Measurements from ENCODE around the gene ADAMTS18. TPM values are rescaled to one million over a fixed set of nuclear protein-coding genes. Genes with fewer than 3 reads are reported as not detected.

ADAMTS18 gene
- total RNA-seq, 2 experiments from 2014 or later, result not detected

- TF ChIP-seq, protein P1, sequence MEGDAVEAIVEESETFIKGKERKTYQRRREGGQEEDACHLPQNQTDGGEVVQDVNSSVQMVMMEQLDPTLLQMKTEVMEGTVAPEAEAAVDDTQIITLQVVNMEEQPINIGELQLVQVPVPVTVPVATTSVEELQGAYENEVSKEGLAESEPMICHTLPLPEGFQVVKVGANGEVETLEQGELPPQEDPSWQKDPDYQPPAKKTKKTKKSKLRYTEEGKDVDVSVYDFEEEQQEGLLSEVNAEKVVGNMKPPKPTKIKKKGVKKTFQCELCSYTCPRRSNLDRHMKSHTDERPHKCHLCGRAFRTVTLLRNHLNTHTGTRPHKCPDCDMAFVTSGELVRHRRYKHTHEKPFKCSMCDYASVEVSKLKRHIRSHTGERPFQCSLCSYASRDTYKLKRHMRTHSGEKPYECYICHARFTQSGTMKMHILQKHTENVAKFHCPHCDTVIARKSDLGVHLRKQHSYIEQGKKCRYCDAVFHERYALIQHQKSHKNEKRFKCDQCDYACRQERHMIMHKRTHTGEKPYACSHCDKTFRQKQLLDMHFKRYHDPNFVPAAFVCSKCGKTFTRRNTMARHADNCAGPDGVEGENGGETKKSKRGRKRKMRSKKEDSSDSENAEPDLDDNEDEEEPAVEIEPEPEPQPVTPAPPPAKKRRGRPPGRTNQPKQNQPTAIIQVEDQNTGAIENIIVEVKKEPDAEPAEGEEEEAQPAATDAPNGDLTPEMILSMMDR (conservative IDR thresholded peaks at IDR 0.05; ENCODE audit: low read length), result no peak
- no peak for TF ChIP-seq EZH2phosphoT487 (IDR thresholded peaks at IDR 0.05; ENCODE audit: borderline replicate concordance, low read depth, low read length)
- BruUV-seq (replicated peaks), result no TSS peak
- intact Hi-C loops (cut with micrococcal nuclease; ENCODE audit: unreplicated experiment), result no loop called here
- Histone ChIP-seq H2AFZ (ENCODE audit: low read length) (no peak overlapping the region), H3K4me1 (ENCODE audit: insufficient read depth, low read length, poor library complexity, severe bottlenecking) (no peaks in the 10 kb centered on the region), H3K9me2 (ENCODE audit: insufficient read depth, low read length) (no peaks in the 10 kb centered on the region), H3K4me2 (ENCODE audit: low read length) (no peak overlapping the region), H3K4me3 (ENCODE audit: low read depth, low read length, poor library complexity, severe bottlenecking) (no peak overlapping the region), H4K20me1 (ENCODE audit: insufficient read depth, low read length) (no peaks in the 10 kb centered on the region), H3K9me3 (ENCODE audit: low read length) (no peaks in the 10 kb centered on the region), H3K79me2 (ENCODE audit: insufficient read depth, low read depth, low read length) (no peaks in the 10 kb centered on the region), H3K36me3 (ENCODE audit: insufficient read depth, low read length) (no peaks in the 10 kb centered on the region), H3K27ac (ENCODE audit: low read depth, low read length, poor library complexity, severe bottlenecking) (no peak overlapping the region)
- ChIA-PET POLR2A (interaction anchor here (1.1 kb wide), 1 partner anchor 10 kb away, joined by 3 read pairs; no protein-coding TSS in a partner anchor), CTCF (ENCODE audit: unreplicated experiment) (no interaction called here)
- DNase-seq (ENCODE audit: low spot score), result no peak
These were observed 49.4 kb downstream of the ADAMTS18 start for GRCh38 chr16:77385481-77385880.

- Histone ChIP-seq H3K79me2 (ENCODE audit: insufficient read depth, low read depth, low read length) (no peaks in the 10 kb centered on the region), H3K4me1 (ENCODE audit: insufficient read depth, low read length, poor library complexity, severe bottlenecking) (no peaks in the 10 kb centered on the region), H2AFZ (ENCODE audit: low read length) (no peak overlapping the region), H4K20me1 (ENCODE audit: insufficient read depth, low read length) (no peaks in the 10 kb centered on the region), H3K4me3 (ENCODE audit: low read depth, low read length, poor library complexity, severe bottlenecking) (no peak overlapping the region), H3K4me2 (ENCODE audit: low read length) (no peak overlapping the region), H3K27ac (ENCODE audit: low read depth, low read length, poor library complexity, severe bottlenecking) (no peak overlapping the region), H3K9me2 (ENCODE audit: insufficient read depth, low read length) (no peaks in the 10 kb centered on the region), H3K9me3 (ENCODE audit: low read length) (no peaks in the 10 kb centered on the region), H3K36me3 (ENCODE audit: insufficient read depth, low read length) (no peaks in the 10 kb centered on the region)
- BruUV-seq (replicated peaks), result no TSS peak
- TF ChIP-seq, protein P1 (conservative IDR thresholded peaks at IDR 0.05; ENCODE audit: low read length), result no peak
- no peak for TF ChIP-seq EZH2phosphoT487 (IDR thresholded peaks at IDR 0.05; ENCODE audit: borderline replicate concordance, low read depth, low read length)
- CTCF ChIA-PET (ENCODE audit: unreplicated experiment), result no interaction called here
- POLR2A ChIA-PET, result interaction anchor here (0.7 kb wide), 1 partner anchor 56 kb away, joined by 4 read pairs; no protein-coding TSS in a partner anchor
- DNase-seq (ENCODE audit: low spot score), result no peak
- intact Hi-C loops (cut with micrococcal nuclease; ENCODE audit: unreplicated experiment), result no loop called here
These were observed 51.1 kb downstream of the ADAMTS18 start for GRCh38 chr16:77383606-77384187.

- no peak overlapping the region for H3K4me3 ChIP-seq (ENCODE audit: low read depth, low read length, poor library complexity, severe bottlenecking)
- peak; percentile 10 for DNase-seq (ENCODE audit: low spot score)
- no TSS peak for BruUV-seq (replicated peaks)
- H3K27ac ChIP-seq (ENCODE audit: low read depth, low read length, poor library complexity, severe bottlenecking), result no peak overlapping the region
- POLR2A ChIA-PET, result interaction anchor here (0.7 kb wide), 3 partner anchors 11 to 297 kb away, joined by 3 to 8 read pairs (median 4); no protein-coding TSS in a partner anchor
- H3K36me3 ChIP-seq (ENCODE audit: insufficient read depth, low read length), result no peaks in the 10 kb centered on the region
- intact Hi-C loops (cut with micrococcal nuclease; ENCODE audit: unreplicated experiment), result loop anchor here (1.0 kb wide), 1 partner anchor 140 kb away; no protein-coding TSS in a partner anchor
- TF ChIP-seq, protein P1 (conservative IDR thresholded peaks at IDR 0.05; ENCODE audit: low read length), result peak; percentile 57
- TF ChIP-seq EZH2phosphoT487 (IDR thresholded peaks at IDR 0.05; ENCODE audit: borderline replicate concordance, low read depth, low read length), result no peak
- H2AFZ ChIP-seq (ENCODE audit: low read length), result no peak overlapping the region
- no peak overlapping the region for H3K4me2 ChIP-seq (ENCODE audit: low read length)
- H3K9me2 ChIP-seq (ENCODE audit: insufficient read depth, low read length), result no peaks in the 10 kb centered on the region
- no peaks in the 10 kb centered on the region for H3K4me1 ChIP-seq (ENCODE audit: insufficient read depth, low read length, poor library complexity, severe bottlenecking)
- no peaks in the 10 kb centered on the region for H3K9me3 ChIP-seq (ENCODE audit: low read length)
- H3K79me2 ChIP-seq (ENCODE audit: insufficient read depth, low read depth, low read length), result no peaks in the 10 kb centered on the region
- CTCF ChIA-PET (ENCODE audit: unreplicated experiment), result no interaction called here
- no peaks in the 10 kb centered on the region for H4K20me1 ChIP-seq (ENCODE audit: insufficient read depth, low read length)
These were observed 58.5 kb downstream of the ADAMTS18 start for GRCh38 chr16:77376358-77376757.

All from OCI-LY7 (cell line).